Spleen (tissue), 11 donors: ENCODE measurements around the gene GAL3ST2. TPM values are rescaled to one million over a fixed set of nuclear protein-coding genes. Genes with fewer than 3 reads are reported as not detected.

Experiments
- DNase-seq: peaks from one replicate; pipeline ENCODE4 v3.0.0-alpha.2; 2020
- H3K27ac ChIP-seq, 8 donors: fragments of 200-600 bp; sonication (generic) in 7 of 8; 1 replicate in 4 of 8; 2 replicates in 4 of 8; pipeline versions ENCODE4 v1.5.0 to v1.8.0; 2016 to 2021; ENCODE audit warnings: inconsistent platforms in 4 of 8, mild to moderate bottlenecking in 4 of 8, moderate library complexity in 1 of 8
- H3K27me3 ChIP-seq, 7 donors: fragments of 200-600 bp; sonication (generic) in 6 of 7; replicated peaks in 1 of 7; 1 replicate in 4 of 7; 2 replicates in 3 of 7; pipeline versions ENCODE4 v1.5.0 to v1.8.0; 2016 to 2021; ENCODE audit warnings: inconsistent platforms in 3 of 7, mild to moderate bottlenecking in 1 of 7
- H3K36me3 ChIP-seq, 6 donors: fragments of 200-600 bp; sonication (generic) in 5 of 6; 1 replicate in 4 of 6; 2 replicates in 2 of 6; pipeline versions ENCODE4 v1.5.0 to v1.8.0; 2016 to 2021; ENCODE audit warnings: inconsistent platforms in 2 of 6
- H3K4me1 ChIP-seq, 6 donors: fragments of 200-600 bp; sonication (generic) in 5 of 6; 1 replicate in 3 of 6; 2 replicates in 3 of 6; pipeline versions ENCODE4 v1.5.0 to v1.8.0; 2016 to 2021; ENCODE audit warnings: inconsistent platforms in 3 of 6
- H3K4me3 ChIP-seq, 8 donors: fragments of 200-600 bp; sonication (generic) in 7 of 8; 1 replicate in 4 of 8; 2 replicates in 4 of 8; pipeline versions ENCODE4 v1.5.0 to v1.8.0; 2016 to 2021; ENCODE audit warnings: inconsistent platforms in 4 of 8, mild to moderate bottlenecking in 4 of 8, moderate library complexity in 2 of 8
- H3K9me3 ChIP-seq, 8 donors: fragments of 200-600 bp; sonication (generic) in 7 of 8; 1 replicate in 4 of 8; 2 replicates in 4 of 8; pipeline versions ENCODE4 v1.5.0 to v1.8.0; 2016 to 2021; ENCODE audit warnings: inconsistent platforms in 4 of 8
- CTCF ChIP-seq, 11 experiments: fragments of 200-600 bp in 7 of 11; fragments of 450-650 bp in 4 of 11; sonication (generic) in 4 of 11; IDR thresholded peaks in 8 of 11; conservative IDR thresholded peaks in 3 of 11; 1 replicate in 7 of 11; 2 replicates in 4 of 11; pipeline versions ENCODE4 v1.4.0 to v1.8.0; 2016 to 2021; ENCODE audit warnings: antibody characterized with exemption in 11 of 11, inconsistent platforms in 4 of 11, mild to moderate bottlenecking in 1 of 11
- POLR2A ChIP-seq, 3 donors: fragments of 450-650 bp; IDR thresholded peaks; one replicate each; pipeline ENCODE4 v1.5.1; 2017; ENCODE audit warnings: antibody characterized with exemption in 3 of 3, mild to moderate bottlenecking in 1 of 3
- POLR2AphosphoS5 ChIP-seq, 3 donors: sonication (generic); formaldehyde crosslinking; IDR thresholded peaks; one replicate each; pipeline ENCODE4 v1.5.1; 2017; ENCODE audit warnings: antibody characterized with exemption in 3 of 3
- WGBS, 5 donors: extraction: QIAGEN DNeasy Blood & Tissue Kit in 3 of 5; methylation state at CpG; one replicate each; pipeline versions ENCODE4 v1.1.5 to v1.1.7; 2013 to 2018; 5-methylcytosine and 5-hydroxymethylcytosine counted together
- intact Hi-C: fragments of 100-400 bp; cut with DNase I; formaldehyde crosslinking; loops from one replicate; pipeline ENCODE4 v1.15.0; 2023; ENCODE audit warnings: low total_unique reads
- polyA plus RNA-seq, 3 donors: library from polyadenylated mRNA; stranded (reverse); fragments of 200-250 nt; gene quantifications; one replicate each; pipeline ENCODE4 v1.2.1, GENCODE V29; 2013
- total RNA-seq, 7 donors: library from RNA; depleted of rRNA in 3 of 7; stranded (reverse); fragments of >200 nt in 3 of 7; fragmentation: NEBNext Ultra II Directional in 4 of 7; extraction: Animal tissue kit (Norgen Biotek cat#: 25700) in 4 of 7; gene quantifications; one replicate each; pipeline versions ENCODE4 v1.1.0 to v1.2.1, GENCODE V29; 2016 to 2021
- donor health status: healthy with polysubstance abuse.
- donor health status: DM: no; HTN: no; CAD: no; lungs with moderate emphysema.
- donor health status: DM: no; HTN: no; CAD: no.
- donor health status: Bipolar disorder and iron deficiency.
- donor health status: healthy.
- donor health status: DM: no; HTN: no; CAD: no.
- donor health status: DM: yes; HTN: yes; CAD: no.

The GAL3ST2 gene
- total and polyA plus RNA-seq, 10 donors: 0.25 to 0.85 TPM; not detected in 8

GRCh38 chr2:241734208-241734466, 42.5 kb upstream of the GAL3ST2 start:
- intact Hi-C loops: loop anchor here (10.0 kb wide), 1 partner anchor 141 kb away; no protein-coding TSS in a partner anchor
- H3K27ac ChIP-seq: peak overlapping the region; percentile 38 to 96 (median 94)
- WGBS, 5 donors: 0 to 2% (median 1%) methylated on average over 6 to 25 of the region's 25 CpGs
- H3K9me3 ChIP-seq: no peaks in the 10 kb centered on the region
- H3K4me1 ChIP-seq: peaks cover 4 to 81% (median 40%) of the 10 kb centered on the region in 6 donors
- H3K4me3 ChIP-seq: peak overlapping the region; percentile 27 to 99 (median 92)
- peaks cover 0 to 13% (median 0%) of the 10 kb centered on the region in 6 donors for H3K36me3 ChIP-seq
- TF ChIP-seq CTCF (IDR thresholded peaks at IDR 0.05 in 8 of 11, conservative IDR thresholded peaks at IDR 0.05 in 3 of 11): peak in 2 of 11 experiments; percentile 20 to 34
- TF ChIP-seq POLR2A (IDR thresholded peaks at IDR 0.05): no peak
- TF ChIP-seq POLR2AphosphoS5 (IDR thresholded peaks at IDR 0.05): peak in 1 of 3 donors; percentile 58
- DNase-seq: no peak
- no peaks in the 10 kb centered on the region for H3K27me3 ChIP-seq

GRCh38 chr2:241734467-241735208, 42.0 kb upstream of the GAL3ST2 start, which contains the start of gene D2HGDH:
TSS of gene D2HGDH (plus strand) at chr2:241734630. CDS start at chr2:241735225, 595 bp downstream.
- Histone ChIP-seq H3K27ac (peak within 1 kb of the TSS; percentile 89 to 96 (median 94)), H3K36me3 (peaks cover 0 to 17% (median 0%) of the 10 kb centered on the region in 6 donors), H3K9me3 (no peaks in the 10 kb centered on the region), H3K4me1 (peaks cover 4 to 86% (median 42%) of the 10 kb centered on the region in 6 donors), H3K27me3 (no peaks in the 10 kb centered on the region), H3K4me3 (peak within 1 kb of the TSS; percentile 75 to 99 (median 92))
- 0% methylated on average over 13 to 98 of the region's 98 CpGs for WGBS, 5 donors
- peak; percentile 99 for DNase-seq
- TF ChIP-seq CTCF (IDR thresholded peaks at IDR 0.05 in 8 of 11, conservative IDR thresholded peaks at IDR 0.05 in 3 of 11) (peak in 3 of 11 experiments; percentile 1 to 4 (median 1)), POLR2AphosphoS5 (IDR thresholded peaks at IDR 0.05) (peak; percentile 86 to 91 (median 87)), POLR2A (IDR thresholded peaks at IDR 0.05) (peak in 2 of 3 donors; percentile 30 to 76)
- intact Hi-C loops: loop anchor here (10.0 kb wide), 1 partner anchor 140 kb away; no protein-coding TSS in a partner anchor

- WGBS, 5 donors: 76 to 98% (median 92%) methylated on average over 3 of the region's 3 CpGs
Observed at GRCh38 chr2:241736111-241736510, 40.5 kb upstream of the GAL3ST2 start.

More at GRCh38 chr2:241736111-241736510, 40.5 kb upstream of the GAL3ST2 start:
- intact Hi-C loops: loop anchor here (10.0 kb wide), 1 partner anchor 139 kb away; no protein-coding TSS in a partner anchor
- Histone ChIP-seq H3K4me1 (peaks cover 4 to 92% (median 54%) of the 10 kb centered on the region in 6 donors), H3K36me3 (peaks cover 0 to 17% (median 0%) of the 10 kb centered on the region in 6 donors), H3K27me3 (no peaks in the 10 kb centered on the region), H3K27ac (peak overlapping the region in 1 of 8 donors; percentile 89), H3K4me3 (peak overlapping the region in 3 of 8 donors; percentile 75 to 99 (median 99)), H3K9me3 (no peaks in the 10 kb centered on the region)
- no peak for TF ChIP-seq CTCF (IDR thresholded peaks at IDR 0.05 in 8 of 11, conservative IDR thresholded peaks at IDR 0.05 in 3 of 11)
- no peak for TF ChIP-seq POLR2AphosphoS5 (IDR thresholded peaks at IDR 0.05)
- TF ChIP-seq POLR2A (IDR thresholded peaks at IDR 0.05): no peak
- no peak for DNase-seq
